ENCODE results near the gene CEMIP.

DNA sequence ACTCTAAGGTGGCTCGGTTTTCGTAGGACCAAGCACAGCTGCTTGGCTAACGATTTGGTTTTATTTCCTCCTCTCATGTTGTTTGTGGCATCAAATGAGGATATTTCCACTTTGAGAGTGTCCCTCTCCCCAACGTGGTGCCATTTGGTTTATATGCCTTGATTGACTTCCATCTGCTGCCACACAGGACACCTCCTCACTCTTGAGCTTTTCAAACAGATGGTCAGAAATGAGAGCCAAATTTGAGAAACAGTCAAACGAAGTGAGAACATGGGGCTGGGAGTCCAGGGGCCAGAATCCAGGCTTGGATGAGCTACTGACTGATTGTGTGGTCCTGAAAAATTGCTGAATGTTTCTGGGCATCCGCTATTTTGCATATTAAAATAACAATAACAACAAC, 43.5 kb downstream of the CEMIP start:
- TF ChIP-seq, protein P1, sequence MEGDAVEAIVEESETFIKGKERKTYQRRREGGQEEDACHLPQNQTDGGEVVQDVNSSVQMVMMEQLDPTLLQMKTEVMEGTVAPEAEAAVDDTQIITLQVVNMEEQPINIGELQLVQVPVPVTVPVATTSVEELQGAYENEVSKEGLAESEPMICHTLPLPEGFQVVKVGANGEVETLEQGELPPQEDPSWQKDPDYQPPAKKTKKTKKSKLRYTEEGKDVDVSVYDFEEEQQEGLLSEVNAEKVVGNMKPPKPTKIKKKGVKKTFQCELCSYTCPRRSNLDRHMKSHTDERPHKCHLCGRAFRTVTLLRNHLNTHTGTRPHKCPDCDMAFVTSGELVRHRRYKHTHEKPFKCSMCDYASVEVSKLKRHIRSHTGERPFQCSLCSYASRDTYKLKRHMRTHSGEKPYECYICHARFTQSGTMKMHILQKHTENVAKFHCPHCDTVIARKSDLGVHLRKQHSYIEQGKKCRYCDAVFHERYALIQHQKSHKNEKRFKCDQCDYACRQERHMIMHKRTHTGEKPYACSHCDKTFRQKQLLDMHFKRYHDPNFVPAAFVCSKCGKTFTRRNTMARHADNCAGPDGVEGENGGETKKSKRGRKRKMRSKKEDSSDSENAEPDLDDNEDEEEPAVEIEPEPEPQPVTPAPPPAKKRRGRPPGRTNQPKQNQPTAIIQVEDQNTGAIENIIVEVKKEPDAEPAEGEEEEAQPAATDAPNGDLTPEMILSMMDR (IDR thresholded peaks at IDR 0.05): no peak
- TF ChIP-seq POLR2A (IDR thresholded peaks at IDR 0.05): no peak

All from adrenal gland (tissue), 5 donors.